Measurements from ENCODE around the gene PRELP.

DNA sequence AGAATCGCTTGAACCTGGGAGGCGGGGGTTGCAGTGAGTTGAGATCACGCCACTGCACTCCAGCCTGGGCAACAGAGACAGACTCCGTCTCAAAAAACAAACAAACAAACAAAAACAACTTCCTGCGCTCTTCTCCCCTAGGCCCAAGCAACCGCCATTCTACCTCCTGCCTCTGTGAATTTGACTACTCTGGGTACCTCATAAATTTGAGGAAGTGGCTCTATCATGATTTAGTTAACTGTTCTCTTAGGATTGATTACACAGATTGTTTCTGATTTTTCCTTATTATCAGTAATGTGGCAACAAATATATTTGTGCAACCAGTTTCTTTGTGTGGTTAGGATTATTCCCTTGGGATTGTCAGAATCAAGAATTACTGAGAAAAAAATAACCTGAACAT, 48.1 kb downstream of the PRELP start:
- TF ChIP-seq REST (IDR thresholded peaks at IDR 0.05; ENCODE audit: insufficient read depth in 1 of 2, low read depth in 2 of 2, low read length in 2 of 2) (no peak), FOXP2 (optimal IDR thresholded peaks at IDR 0.05; ENCODE audit: borderline replicate concordance, extremely low read depth, extremely low read length, insufficient read depth) (no peak)
